ENCODE data around the gene OR4M1.
"Not testable (repeated sequence)": the region's sequence is repeated elsewhere in the genome, so short reads cannot be mapped to it uniquely, and the experiment has no call there.

OR4M1 gene

GRCh38 chr14:19823178-19823577 is 49.9 kb downstream of the OR4M1 start:
- no peak for DNase-seq

GRCh38 chr14:19823765-19824164 is 50.5 kb downstream of the OR4M1 start:
- DNase-seq = no peak

GRCh38 chr14:19827626-19828244 is 54.4 kb downstream of the OR4M1 start:
- not testable (repeated sequence) for DNase-seq

- no peak for DNase-seq
These were observed 55.0 kb downstream of the OR4M1 start for GRCh38 chr14:19828314-19828713.

Measured in T-helper 2 cell (primary cell).